SK-N-SH (cell line): ENCODE data around the gene PRKCA.

Experiments
- EP300 ChIP-seq, 2 experiments: IDR thresholded peaks; 2 replicates each; pipeline versions ENCODE4 v1.4.0 to v1.6.1; 2012; ENCODE audit warnings: borderline replicate concordance in 1 of 2, low read depth in 1 of 2, low read length in 1 of 2
- EZH2phosphoT487 ChIP-seq: fragments of 200-600 bp; sonication (generic); IDR thresholded peaks from 2 replicates; pipeline ENCODE4 v1.6.1; 2017; ENCODE audit warnings: low read depth, mixed run types, mild to moderate bottlenecking, antibody characterized with exemption, moderate library complexity, borderline replicate concordance
- JUND ChIP-seq: IDR thresholded peaks from 2 replicates; pipeline ENCODE4 v1.4.0; 2012
- MXI1 ChIP-seq: IDR thresholded peaks from 2 replicates; pipeline ENCODE4 v1.6.1; 2012; ENCODE audit warnings: mild to moderate bottlenecking, low read depth, low read length, improper control_type of control experiment
- NFIC ChIP-seq: IDR thresholded peaks from 2 replicates; pipeline ENCODE4 v1.4.0; 2012; ENCODE audit warnings: borderline replicate concordance
- POLR2AphosphoS5 ChIP-seq: IDR thresholded peaks from 2 replicates; pipeline ENCODE4 v1.6.1; 2012; ENCODE audit warnings: low read depth, low read length
- RCOR1 ChIP-seq: fragments of 150-350 bp; IDR thresholded peaks from 2 replicates; pipeline ENCODE4 v1.6.1; 2017; ENCODE audit warnings: antibody characterized with exemption, low read length
- SIN3A ChIP-seq: IDR thresholded peaks from 2 replicates; pipeline ENCODE4 v1.6.1; 2012; ENCODE audit warnings: low read depth, mild to moderate bottlenecking, low read length, moderate library complexity, borderline replicate concordance
- TAF1 ChIP-seq: IDR thresholded peaks from 2 replicates; pipeline ENCODE4 v1.6.1; 2012; ENCODE audit warnings: low read depth, mild to moderate bottlenecking, low read length, moderate library complexity, borderline replicate concordance
- TCF12 ChIP-seq: IDR thresholded peaks from 2 replicates; pipeline ENCODE4 v1.4.0; 2012
- YY1 ChIP-seq: IDR thresholded peaks from 2 replicates; pipeline ENCODE4 v1.4.0; 2012; ENCODE audit warnings: low read depth, mild to moderate bottlenecking
- TF ChIP-seq, protein P1 (sequence below): fragments of 200-600 bp; sonication (generic); IDR thresholded peaks from 2 replicates; pipeline ENCODE4 v1.6.1; 2017; ENCODE audit warnings: antibody characterized with exemption, mild to moderate bottlenecking, moderate library complexity
- TF ChIP-seq, protein P2 (sequence below): IDR thresholded peaks from 2 replicates; pipeline ENCODE4 v1.4.0; 2012; ENCODE audit warnings: low read depth, borderline replicate concordance

DNA sequence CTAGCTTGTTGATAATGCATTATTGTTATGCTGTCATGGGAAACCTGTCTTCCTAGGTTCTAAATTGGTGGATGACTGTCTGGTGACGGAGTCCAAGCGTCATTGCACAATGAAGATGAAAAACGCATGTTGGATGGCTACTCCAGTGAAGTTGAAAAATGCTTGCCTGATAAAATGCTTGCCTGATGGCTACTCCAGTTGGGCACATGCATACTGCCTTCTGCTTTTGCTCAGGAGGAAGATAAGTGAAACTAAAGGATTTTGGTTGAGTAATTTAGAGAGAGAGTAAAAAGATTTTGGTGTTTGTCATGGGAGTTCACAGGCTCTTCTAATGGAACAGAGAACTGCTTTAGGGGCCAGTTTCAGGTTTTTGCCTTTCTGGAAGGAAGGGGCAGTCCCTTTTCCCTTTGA is 118.6 kb downstream of the PRKCA start:
- TF ChIP-seq, protein P1, sequence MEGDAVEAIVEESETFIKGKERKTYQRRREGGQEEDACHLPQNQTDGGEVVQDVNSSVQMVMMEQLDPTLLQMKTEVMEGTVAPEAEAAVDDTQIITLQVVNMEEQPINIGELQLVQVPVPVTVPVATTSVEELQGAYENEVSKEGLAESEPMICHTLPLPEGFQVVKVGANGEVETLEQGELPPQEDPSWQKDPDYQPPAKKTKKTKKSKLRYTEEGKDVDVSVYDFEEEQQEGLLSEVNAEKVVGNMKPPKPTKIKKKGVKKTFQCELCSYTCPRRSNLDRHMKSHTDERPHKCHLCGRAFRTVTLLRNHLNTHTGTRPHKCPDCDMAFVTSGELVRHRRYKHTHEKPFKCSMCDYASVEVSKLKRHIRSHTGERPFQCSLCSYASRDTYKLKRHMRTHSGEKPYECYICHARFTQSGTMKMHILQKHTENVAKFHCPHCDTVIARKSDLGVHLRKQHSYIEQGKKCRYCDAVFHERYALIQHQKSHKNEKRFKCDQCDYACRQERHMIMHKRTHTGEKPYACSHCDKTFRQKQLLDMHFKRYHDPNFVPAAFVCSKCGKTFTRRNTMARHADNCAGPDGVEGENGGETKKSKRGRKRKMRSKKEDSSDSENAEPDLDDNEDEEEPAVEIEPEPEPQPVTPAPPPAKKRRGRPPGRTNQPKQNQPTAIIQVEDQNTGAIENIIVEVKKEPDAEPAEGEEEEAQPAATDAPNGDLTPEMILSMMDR: no peak
- TF ChIP-seq, protein P2, sequence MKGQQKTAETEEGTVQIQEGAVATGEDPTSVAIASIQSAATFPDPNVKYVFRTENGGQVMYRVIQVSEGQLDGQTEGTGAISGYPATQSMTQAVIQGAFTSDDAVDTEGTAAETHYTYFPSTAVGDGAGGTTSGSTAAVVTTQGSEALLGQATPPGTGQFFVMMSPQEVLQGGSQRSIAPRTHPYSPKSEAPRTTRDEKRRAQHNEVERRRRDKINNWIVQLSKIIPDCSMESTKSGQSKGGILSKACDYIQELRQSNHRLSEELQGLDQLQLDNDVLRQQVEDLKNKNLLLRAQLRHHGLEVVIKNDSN: no peak
- TF ChIP-seq YY1 (no peak), MXI1 (no peak), EP300 (IDR thresholded peaks at IDR 0.05; ENCODE audit: borderline replicate concordance in 1 of 2, low read depth in 1 of 2, low read length in 1 of 2) (no peak), POLR2AphosphoS5 (no peak; the same call in 1 of the 2 replicates), TCF12 (peak; percentile 63; the same call in 1 of the 2 replicates), RCOR1 (no peak), TAF1 (no peak), EZH2phosphoT487 (no peak), JUND (no peak), NFIC (no peak), SIN3A (0 out of 2 replicates have a peak, but pooled peaks have one; percentile 34)
